ENCODE data around the gene KCNK6. TPM values are rescaled to one million over a fixed set of nuclear protein-coding genes. Genes with fewer than 3 reads are reported as not detected.

KCNK6 gene
- total RNA-seq, 2 experiments from 2014 or later, result 9.2 to 10.3 TPM

DNA sequence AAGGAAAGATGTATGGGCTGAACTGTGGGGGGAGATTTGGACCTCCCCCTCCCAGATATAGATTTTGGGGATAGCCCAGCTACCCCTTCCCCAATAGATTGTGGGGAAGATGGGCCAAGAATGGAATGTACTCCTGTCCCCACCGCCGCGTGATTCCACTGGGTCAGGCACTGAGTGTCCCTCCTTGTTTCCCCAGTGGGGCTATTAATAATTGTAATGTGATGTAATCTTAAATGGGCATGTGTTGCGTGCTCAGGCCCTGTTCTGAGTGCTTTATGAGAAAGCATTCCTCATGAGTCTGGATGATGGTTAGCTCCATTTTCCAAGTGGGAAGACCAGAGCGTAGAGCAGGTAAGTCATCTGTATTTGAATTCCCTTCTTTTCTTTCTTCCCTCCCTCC is 56.1 kb downstream of the KCNK6 start:
- POLR2A ChIA-PET, result interaction anchor here (0.7 to 1.3 kb wide), 2 partner anchors 13 to 28 kb away, joined by 3 read pairs; partner anchors contain the start of gene FAM98C
- CTCF ChIA-PET, result interaction anchor here (0.9 to 2.0 kb wide), 3 partner anchors 19 to 40 kb away, joined by 3 to 7 read pairs (median 6); partner anchors contain the start of genes CATSPERG and FAM98C

DNA sequence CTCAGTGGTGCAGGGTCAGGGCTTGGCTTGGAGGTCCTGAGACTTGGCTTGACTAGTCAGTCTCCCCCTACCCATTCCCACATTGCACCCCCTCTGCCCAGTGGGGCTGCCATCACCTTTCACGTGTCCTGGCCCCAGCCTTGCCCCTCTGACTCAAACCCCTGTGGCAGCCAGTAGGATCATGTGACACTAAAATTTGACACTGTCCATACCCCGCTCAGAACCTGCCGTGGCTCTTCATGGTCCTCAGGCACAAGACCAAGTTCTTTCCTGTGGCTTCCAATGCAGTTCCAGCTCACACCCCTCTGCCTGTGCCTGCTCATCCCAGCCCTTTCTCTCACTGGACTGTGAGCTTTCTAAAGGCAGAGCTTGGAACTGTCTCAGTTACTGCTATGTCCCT is 56.9 kb downstream of the KCNK6 start:
- ChIA-PET POLR2A (interaction anchor here (0.5 to 1.3 kb wide), 2 partner anchors 27 to 446 kb away, joined by 3 to 4 read pairs; partner anchors contain the start of gene FAM98C), CTCF (interaction anchor here (1.1 kb wide), 1 partner anchor 20 kb away, joined by 3 read pairs; no protein-coding TSS in a partner anchor)

DNA sequence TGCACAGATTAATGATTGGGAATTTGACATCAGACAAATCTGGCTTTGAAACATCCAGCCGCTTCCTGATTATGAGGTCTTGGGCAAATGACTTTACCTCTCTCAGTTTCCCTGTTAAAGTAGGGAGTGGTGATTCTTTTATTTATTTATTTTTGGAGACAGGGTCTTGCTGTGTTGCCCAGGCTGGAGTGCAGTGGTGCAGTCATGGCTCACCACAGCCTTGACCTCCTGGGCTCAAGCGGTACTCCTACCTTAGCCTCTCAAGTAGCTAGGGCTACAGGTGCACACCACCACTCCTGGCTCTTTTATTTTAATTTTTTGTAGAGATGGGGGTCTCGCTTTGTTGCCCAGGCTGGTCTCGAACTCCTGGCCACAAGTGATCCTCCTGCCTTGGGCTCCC is 57.4 kb downstream of the KCNK6 start:
- ChIA-PET CTCF (interaction anchor here (1.1 kb wide), 1 partner anchor 20 kb away, joined by 3 read pairs; no protein-coding TSS in a partner anchor), POLR2A (interaction anchor here (0.6 kb wide), 1 partner anchor 33 kb away, joined by 4 read pairs; no protein-coding TSS in a partner anchor)

DNA sequence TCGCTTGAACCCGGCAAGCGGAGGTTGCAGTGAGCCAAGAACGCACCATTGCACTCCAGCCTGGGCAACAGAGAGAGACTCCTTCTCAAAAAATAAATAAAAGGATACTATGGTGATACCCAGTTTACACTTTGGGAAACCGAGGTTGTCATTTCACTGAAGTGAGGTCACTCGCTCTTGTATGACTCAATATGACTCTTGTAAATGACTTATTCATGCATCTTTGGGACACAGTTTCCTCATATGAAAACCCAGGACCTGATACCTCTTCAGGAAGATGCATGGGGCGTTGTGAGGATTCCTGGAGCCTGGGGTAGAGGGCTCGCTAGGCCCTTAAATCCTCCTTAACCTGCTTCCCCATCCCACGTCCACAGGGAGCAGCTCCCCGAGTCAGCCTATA is 59.2 kb downstream of the KCNK6 start:
- ChIA-PET POLR2A (no interaction called here), CTCF (no interaction called here)

DNA sequence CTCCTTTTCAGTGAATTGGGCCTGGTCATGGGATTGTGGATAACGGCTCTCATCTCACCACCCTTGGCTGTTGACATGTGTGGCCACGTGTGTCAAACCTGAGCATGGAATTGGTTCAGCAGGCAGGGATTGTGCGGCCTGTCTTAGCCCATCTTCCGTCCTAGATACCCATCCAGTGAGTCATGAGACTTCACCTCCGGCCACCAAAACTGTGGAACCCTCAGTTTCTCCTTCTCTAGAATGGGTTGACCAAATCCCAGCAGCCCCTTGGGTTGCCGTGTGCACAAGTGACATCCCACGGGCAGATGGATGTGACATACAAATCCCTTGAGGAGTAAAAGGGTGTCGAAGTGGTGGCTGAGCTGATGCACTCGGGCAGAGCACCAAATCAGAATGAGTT is 61.5 kb downstream of the KCNK6 start:
- POLR2A ChIA-PET, result no interaction called here

More for the DNA sequence above, 61.5 kb downstream of the KCNK6 start:
- CTCF ChIA-PET, result no interaction called here

Other genes with a start within 250 kb of the KCNK6 start
- under 1 TPM; 0.48 to 0.65 TPM for gene DPF1, start 95.6 kb upstream of the KCNK6 start, total RNA-seq
- under 1 TPM in 1 of 2 experiments, not detected in 1; 0.25 TPM for gene PPP1R14A, start 63.5 kb upstream of the KCNK6 start, total RNA-seq
- gene SPINT2, start 55.3 kb upstream of the KCNK6 start, total RNA-seq, result 10 to 100 TPM; 19.0 to 20.1 TPM
- not detected for gene C19orf33, start 15.6 kb upstream of the KCNK6 start, total RNA-seq
- 10 to 100 TPM; 62.4 to 63.0 TPM for gene YIF1B, start 3.9 kb upstream of the KCNK6 start, total RNA-seq
- 1 to 10 TPM; 1.6 to 2.5 TPM for gene CATSPERG, start 16.0 kb downstream of the KCNK6 start, total RNA-seq
- gene PSMD8, start 54.7 kb downstream of the KCNK6 start, total RNA-seq, result 100 to 1,000 TPM; 239 to 249 TPM
- gene GGN, start 68.2 kb downstream of the KCNK6 start, total RNA-seq, result under 1 TPM in 1 of 2 experiments, not detected in 1; 0.11 TPM
- gene SPRED3, start 68.9 kb downstream of the KCNK6 start, total RNA-seq, result under 1 TPM; 0.61 to 0.80 TPM
- gene FAM98C, start 83.2 kb downstream of the KCNK6 start, total RNA-seq, result 10 to 100 TPM; 15.0 to 16.0 TPM
- gene RASGRP4, start 106.4 kb downstream of the KCNK6 start, total RNA-seq, result 1 to 10 TPM; 1.0 to 1.3 TPM
- gene RYR1, start 113.8 kb downstream of the KCNK6 start, total RNA-seq, result 1 to 10 TPM in 1 of 2 experiments, under 1 TPM in 1; 0.95 to 1.4 TPM

Data from activated CD8-positive, alpha-beta memory T cell treated with anti-CD3 and anti-CD28 coated beads for 36 hours (primary cell).